RKO (cell line): Measurements from ENCODE around the gene PRDX5.

Source experiments
- DNase-seq: peaks from one replicate; pipeline ENCODE4 v3.0.0-alpha.2; 2016; ENCODE audit warnings: low spot score

PRDX5 gene

GRCh38 chr11:64290352-64291261 lies 27.3 kb upstream of the PRDX5 start:
- DNase-seq: no peak

GRCh38 chr11:64291262-64291751 lies 26.6 kb upstream of the PRDX5 start, which contains the start of gene KCNK4:
KCNK4 (plus strand) TSS chr11:64291302; CDS start chr11:64293019, 1,717 bp downstream.
- no peak for DNase-seq

GRCh38 chr11:64291752-64292459 lies 26.0 kb upstream of the PRDX5 start:
- DNase-seq: no peak

- DNase-seq: no peak
These were observed 25.3 kb upstream of the PRDX5 start for GRCh38 chr11:64292460-64293254.

- DNase-seq: no peak
These were observed 23.1 kb upstream of the PRDX5 start for GRCh38 chr11:64294774-64295173.

DNA sequence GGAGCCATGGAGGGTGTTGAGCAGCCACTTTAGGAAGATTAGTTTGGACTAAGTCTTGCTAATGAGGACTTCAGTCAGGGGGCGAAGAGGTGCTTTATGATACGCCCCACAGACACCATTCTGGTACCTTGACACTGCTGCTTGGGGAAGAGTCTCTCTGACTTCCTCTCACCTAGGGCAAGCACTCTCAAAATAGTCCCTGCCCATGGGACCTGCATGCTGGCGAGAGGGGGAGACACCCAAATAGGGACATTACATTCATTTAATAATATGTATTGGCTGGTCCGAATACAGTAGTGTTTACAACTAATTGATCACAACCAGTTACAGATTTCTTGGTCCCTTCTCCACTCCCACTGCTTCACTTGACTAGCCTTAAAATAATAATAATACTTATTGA lies 22.2 kb upstream of the PRDX5 start:
- DNase-seq: no peak

DNA sequence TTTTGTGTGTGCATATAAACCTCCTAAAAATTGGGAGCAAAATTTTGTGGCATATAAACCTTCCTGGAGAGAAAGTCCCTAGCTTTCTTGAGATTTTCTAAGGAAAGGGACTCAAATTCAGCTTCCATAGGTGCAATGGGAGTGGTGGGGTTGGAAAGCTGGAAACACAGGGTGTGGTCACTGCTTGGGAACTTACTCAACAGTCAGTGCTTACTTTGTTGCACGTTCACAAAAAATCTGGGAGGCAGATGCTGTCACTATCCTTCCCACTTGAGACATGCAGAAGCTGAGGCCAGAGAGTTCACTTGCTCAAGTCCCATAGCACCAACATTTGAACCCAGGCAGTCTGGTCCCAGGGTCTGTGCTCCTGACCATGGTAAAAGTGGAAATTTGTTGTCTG lies 21.7 kb upstream of the PRDX5 start:
- DNase-seq: no peak

DNA sequence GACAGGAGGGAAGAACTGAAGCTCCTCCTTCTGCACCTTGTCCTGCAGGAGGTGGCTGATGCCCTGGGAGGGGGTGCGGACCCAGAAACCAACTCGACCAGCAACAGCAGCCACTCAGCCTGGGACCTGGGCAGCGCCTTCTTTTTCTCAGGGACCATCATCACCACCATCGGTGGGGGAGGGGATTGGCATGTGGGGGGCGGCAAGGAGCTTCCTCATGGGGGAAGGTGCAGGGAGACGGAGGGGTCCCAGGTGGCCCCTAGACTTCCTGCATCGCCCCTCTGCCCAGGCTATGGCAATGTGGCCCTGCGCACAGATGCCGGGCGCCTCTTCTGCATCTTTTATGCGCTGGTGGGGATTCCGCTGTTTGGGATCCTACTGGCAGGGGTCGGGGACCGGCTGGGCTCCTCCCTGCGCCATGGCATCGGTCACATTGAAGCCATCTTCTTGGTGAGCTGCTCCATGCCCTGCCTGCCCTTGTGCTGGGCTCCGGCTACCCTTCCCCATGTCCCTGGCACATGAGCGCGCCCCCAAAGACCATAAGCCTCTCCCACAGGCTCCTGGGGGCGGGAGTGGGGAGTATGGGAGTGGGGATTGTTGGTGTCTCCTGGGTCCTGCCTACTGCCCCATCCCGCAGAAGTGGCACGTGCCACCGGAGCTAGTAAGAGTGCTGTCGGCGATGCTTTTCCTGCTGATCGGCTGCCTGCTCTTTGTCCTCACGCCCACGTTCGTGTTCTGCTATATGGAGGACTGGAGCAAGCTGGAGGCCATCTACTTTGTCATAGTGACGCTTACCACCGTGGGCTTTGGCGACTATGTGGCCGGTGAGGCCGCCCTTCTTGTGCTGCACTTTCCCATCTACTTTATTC lies 20.9 kb upstream of the PRDX5 start:
- DNase-seq: no peak

DNA sequence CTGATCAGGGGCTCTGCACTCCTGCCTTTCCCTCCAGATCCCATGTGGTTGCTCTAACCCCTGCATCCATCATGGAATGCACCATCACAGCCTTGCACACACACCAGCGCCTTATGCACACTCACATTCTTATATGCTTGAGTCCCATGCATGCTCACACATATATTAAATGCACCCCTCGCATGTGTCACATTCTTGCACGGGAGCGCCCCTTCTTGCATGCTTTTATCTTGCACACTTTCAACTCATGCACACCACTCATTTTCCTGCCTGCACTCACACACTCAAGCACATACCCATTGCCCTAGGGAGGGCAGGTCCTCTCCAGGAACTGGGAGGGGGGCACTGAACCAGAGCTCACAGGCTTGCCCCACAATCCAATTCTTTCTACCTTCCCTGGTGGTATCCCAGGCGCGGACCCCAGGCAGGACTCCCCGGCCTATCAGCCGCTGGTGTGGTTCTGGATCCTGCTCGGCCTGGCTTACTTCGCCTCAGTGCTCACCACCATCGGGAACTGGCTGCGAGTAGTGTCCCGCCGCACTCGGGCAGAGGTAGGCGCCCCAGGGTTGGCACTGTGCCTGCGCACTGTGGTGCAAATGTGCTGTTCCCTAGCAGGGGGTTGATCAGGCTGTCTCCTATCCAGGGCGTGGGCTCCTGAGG lies 20.1 kb upstream of the PRDX5 start:
- no peak for DNase-seq

DNA sequence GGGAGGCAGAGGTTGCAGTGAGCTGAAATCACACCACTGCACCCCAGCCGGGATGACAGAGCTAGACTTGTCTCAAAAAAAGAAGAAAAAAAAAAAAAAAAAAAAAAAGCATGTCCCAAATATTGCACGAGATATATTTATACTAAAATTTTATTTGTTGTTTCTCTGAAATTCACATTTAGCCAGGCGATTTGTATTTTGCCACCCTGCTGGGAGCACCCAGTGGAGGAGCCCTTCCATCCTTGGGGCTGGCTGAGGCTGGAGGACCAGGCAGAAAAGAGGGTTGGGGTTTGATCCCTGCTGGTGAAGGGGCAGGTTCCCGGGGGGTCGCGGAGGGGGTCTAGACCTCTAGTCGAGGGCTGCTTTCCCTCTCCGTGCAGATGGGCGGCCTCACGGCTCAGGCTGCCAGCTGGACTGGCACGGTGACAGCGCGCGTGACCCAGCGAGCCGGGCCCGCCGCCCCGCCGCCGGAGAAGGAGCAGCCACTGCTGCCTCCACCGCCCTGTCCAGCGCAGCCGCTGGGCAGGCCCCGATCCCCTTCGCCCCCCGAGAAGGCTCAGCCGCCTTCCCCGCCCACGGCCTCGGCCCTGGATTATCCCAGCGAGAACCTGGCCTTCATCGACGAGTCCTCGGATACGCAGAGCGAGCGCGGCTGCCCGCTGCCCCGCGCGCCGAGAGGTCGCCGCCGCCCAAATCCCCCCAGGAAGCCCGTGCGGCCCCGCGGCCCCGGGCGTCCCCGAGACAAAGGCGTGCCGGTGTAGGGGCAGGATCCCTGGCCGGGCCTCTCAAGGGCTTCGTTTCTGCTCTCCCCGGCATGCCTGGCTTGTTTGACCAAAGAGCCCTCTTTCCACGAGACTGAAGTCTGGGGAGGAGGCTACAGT lies 18.7 kb upstream of the PRDX5 start:
- DNase-seq: no peak

DNA sequence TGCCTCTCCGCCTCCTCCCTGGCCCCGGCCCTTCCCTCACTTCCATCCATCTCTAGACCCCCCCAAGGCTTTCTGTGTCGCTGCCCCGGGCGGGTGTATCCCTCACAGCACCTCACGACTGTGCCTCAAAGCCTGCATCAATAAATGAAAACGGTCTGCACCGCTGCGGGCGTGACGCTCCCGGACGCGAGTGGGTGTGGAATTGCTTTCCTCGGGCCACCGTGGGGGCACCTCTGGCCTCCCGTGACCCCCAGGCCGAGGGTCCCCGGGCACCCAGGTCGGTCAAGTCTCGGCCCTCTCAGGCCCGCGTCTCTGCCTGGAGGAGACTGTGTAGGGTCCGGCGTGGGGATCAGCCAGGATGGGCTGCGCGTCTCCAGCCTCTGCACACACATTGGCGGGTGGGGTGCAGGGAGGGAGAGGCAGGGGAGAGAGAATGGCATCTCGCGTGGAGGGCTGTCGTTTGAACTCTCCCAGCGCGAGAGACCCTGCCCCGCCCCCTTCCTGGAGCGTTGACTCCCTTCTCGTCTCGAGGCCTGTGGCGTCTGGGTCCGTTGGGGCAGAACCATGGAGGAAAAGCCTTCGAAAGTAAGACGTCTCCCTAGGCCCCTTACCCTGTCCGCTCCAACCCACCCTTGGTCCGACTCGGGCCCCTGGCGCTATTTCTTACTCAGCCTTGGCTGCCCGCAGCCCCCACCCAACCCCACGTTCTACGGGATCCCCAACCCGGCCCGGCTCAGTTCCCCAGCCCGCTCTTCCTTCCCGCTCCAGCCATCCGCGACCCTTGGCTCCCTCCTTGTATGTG lies 17.9 kb upstream of the PRDX5 start, which contains the start of gene CATSPERZ:
TSS of gene CATSPERZ (plus strand) at position 512 of the 802 bp plus-strand sequence. CDS start at position 565, 53 bp downstream.
- DNase-seq: no peak

DNA sequence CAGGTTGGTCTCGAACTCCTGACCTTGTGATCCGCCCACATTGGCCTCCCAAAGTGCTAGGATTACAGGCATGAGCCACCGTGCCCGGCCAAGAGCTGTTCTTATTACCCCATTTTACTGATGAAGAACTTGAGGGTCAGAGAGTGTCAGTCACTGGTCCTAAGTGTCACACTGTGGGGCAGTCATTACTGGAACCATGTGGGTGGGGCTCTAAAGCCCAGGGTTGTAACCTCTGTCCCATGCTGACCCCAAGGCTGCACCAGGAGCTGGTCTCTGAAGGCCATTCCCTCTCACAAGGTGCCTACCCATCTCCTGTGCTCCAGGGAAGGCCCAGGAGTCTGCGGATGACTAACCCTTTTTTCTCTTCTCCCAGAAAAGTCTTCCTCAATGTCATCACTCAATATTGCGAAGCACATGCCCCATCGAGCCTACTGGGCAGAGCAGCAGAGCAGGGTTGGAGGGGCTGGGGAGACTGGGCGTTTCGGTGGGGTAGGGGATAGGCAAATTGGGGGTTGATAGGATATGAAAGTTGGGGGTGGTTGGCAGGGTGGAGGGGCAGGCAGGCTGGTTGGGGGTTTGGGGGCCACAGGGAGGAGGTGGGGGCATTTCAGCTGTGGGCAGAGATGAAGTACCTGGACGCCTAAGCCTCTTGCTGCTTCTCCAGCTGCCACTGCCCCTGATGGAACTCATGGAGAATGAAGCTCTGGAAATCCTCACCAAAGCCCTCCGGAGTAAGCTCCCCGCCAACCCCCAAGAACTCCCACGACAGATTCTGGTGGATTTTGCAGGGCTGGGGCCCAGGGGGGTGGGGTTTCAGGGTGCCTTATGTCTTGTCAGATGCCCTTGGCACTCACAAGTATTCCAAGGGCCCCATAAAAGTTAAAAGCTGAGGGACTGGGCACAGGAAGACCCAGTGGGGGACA lies 14.6 kb upstream of the PRDX5 start:
- no peak for DNase-seq

GRCh38 chr11:64304032-64304315 lies 13.9 kb upstream of the PRDX5 start:
- DNase-seq: no peak

GRCh38 chr11:64304316-64305072 lies 13.4 kb upstream of the PRDX5 start:
- DNase-seq: peak; percentile 93

GRCh38 chr11:64305075-64305690 lies 12.7 kb upstream of the PRDX5 start, which contains the start of gene ESRRA:
ESRRA (plus strand) TSS chr11:64305524; CDS start chr11:64307180, 1,656 bp downstream.
- peak; percentile 96 for DNase-seq
